ENCODE results near the gene HOXB7.

The HOXB7 gene

GRCh38 chr17:48564188-48565021 lies 46.4 kb downstream of the HOXB7 start:
- no peak for DNase-seq

- DNase-seq = no peak
These were observed 47.0 kb downstream of the HOXB7 start for GRCh38 chr17:48563867-48564187.

- no peak for DNase-seq
These were observed 47.4 kb downstream of the HOXB7 start for GRCh38 chr17:48563385-48563838.

- no peak for DNase-seq
These were observed 47.9 kb downstream of the HOXB7 start for GRCh38 chr17:48562934-48563333.

- no peak for DNase-seq
These were observed 48.7 kb downstream of the HOXB7 start for GRCh38 chr17:48561884-48562810.

GRCh38 chr17:48559840-48560817 lies 50.7 kb downstream of the HOXB7 start:
- DNase-seq = no peak

- DNase-seq = no peak
These were observed 51.5 kb downstream of the HOXB7 start for GRCh38 chr17:48559122-48559839.

- no peak for DNase-seq
These were observed 52.0 kb downstream of the HOXB7 start for GRCh38 chr17:48558831-48559121.

GRCh38 chr17:48558057-48558830 lies 52.6 kb downstream of the HOXB7 start:
- DNase-seq = no peak

Measured in activated CD4-positive, alpha-beta T cell treated with anti-CD3 and anti-CD28 coated beads, Interleukin-2, amount 50 U/mL, for 48 hours (primary cell).